RWPE2 (cell line): Measurements from ENCODE around the gene PMPCB.

Experiments used
- ATAC-seq: fragments of 200-7000 bp; cut with Tn5 transposase; 3 replicates; pipeline ENCODE4 v1.9.1; 2021; ENCODE audit warnings: low read depth
- DNase-seq: peaks from one replicate; pipeline ENCODE4 v3.0.0-alpha.2; 2020; ENCODE audit warnings: low spot score
- H3K27ac ChIP-seq: fragments of 450-650 bp; 2 replicates; pipeline ENCODE4 v1.5.1; 2017; ENCODE audit warnings: mild to moderate bottlenecking; ENCODE audit not compliant: poor library complexity, severe bottlenecking
- H3K27me3 ChIP-seq: fragments of 250-450 bp; sonication (Bioruptor Pico); 2 replicates; pipeline ENCODE4 v1.5.1; 2021; ENCODE audit warnings: mild to moderate bottlenecking, moderate library complexity; ENCODE audit not compliant: insufficient read depth, poor library complexity, severe bottlenecking
- H3K36me3 ChIP-seq: fragments of 250-450 bp; sonication (Bioruptor Pico); 2 replicates; pipeline ENCODE4 v1.5.1; 2020; ENCODE audit warnings: low read depth, mild to moderate bottlenecking, moderate library complexity
- H3K4me1 ChIP-seq: fragments of 250-450 bp; sonication (Bioruptor Pico); 2 replicates; pipeline ENCODE4 v1.5.1; 2021; ENCODE audit warnings: mild to moderate bottlenecking, moderate library complexity; ENCODE audit not compliant: insufficient read depth, poor library complexity, severe bottlenecking
- H3K4me3 ChIP-seq: fragments of 250-450 bp; sonication (Bioruptor Pico); 2 replicates; pipeline ENCODE4 v1.5.1; 2021; ENCODE audit warnings: mild to moderate bottlenecking, moderate library complexity; ENCODE audit not compliant: severe bottlenecking
- H3K9me3 ChIP-seq: fragments of 250-450 bp; sonication (Bioruptor Pico); 2 replicates; pipeline ENCODE4 v1.5.1; 2021; ENCODE audit warnings: mild to moderate bottlenecking, moderate library complexity; ENCODE audit not compliant: severe bottlenecking
- CTCF ChIP-seq: fragments of 450-650 bp; IDR thresholded peaks from one replicate; pipeline ENCODE4 v1.5.1; 2017; ENCODE audit warnings: mild to moderate bottlenecking, moderate library complexity; ENCODE audit not compliant: poor library complexity, severe bottlenecking

The PMPCB gene

GRCh38 chr7:103299660-103300059 lies 2.4 kb downstream of the PMPCB start:
- no peak for TF ChIP-seq CTCF
- ATAC-seq = no peak
- H3K4me3 ChIP-seq = no peak overlapping the region
- H3K4me1 ChIP-seq = peaks cover 7% of the 10 kb centered on the region
- no peaks in the 10 kb centered on the region for H3K9me3 ChIP-seq
- DNase-seq = no peak
- peaks cover 63% of the 10 kb centered on the region for H3K36me3 ChIP-seq
- H3K27me3 ChIP-seq = no peaks in the 10 kb centered on the region
- no peak overlapping the region for H3K27ac ChIP-seq

- Histone ChIP-seq H3K36me3 (peaks cover 81% of the 10 kb centered on the region), H3K4me1 (peaks cover 7% of the 10 kb centered on the region), H3K27ac (no peak overlapping the region), H3K27me3 (no peaks in the 10 kb centered on the region), H3K9me3 (no peaks in the 10 kb centered on the region), H3K4me3 (no peak overlapping the region)
- ATAC-seq (no peak), DNase-seq (no peak)
- TF ChIP-seq CTCF = no peak
These were observed 4.2 kb downstream of the PMPCB start for GRCh38 chr7:103301441-103301840.

- TF ChIP-seq CTCF = no peak
- H3K36me3 ChIP-seq = peaks cover 100% of the 10 kb centered on the region
- H3K9me3 ChIP-seq = no peaks in the 10 kb centered on the region
- no peaks in the 10 kb centered on the region for H3K27me3 ChIP-seq
- no peak for DNase-seq
- H3K4me3 ChIP-seq = no peak overlapping the region
- H3K27ac ChIP-seq = no peak overlapping the region
- no peak for ATAC-seq
- no peaks in the 10 kb centered on the region for H3K4me1 ChIP-seq
These were observed 10.4 kb downstream of the PMPCB start for GRCh38 chr7:103307503-103308231.

- peaks cover 100% of the 10 kb centered on the region for H3K36me3 ChIP-seq
- TF ChIP-seq CTCF = no peak
- DNase-seq (no peak), ATAC-seq (no peak)
- H3K9me3 ChIP-seq = no peaks in the 10 kb centered on the region
- no peaks in the 10 kb centered on the region for H3K27me3 ChIP-seq
- no peak overlapping the region for H3K27ac ChIP-seq
- H3K4me3 ChIP-seq = no peak overlapping the region
- H3K4me1 ChIP-seq = no peaks in the 10 kb centered on the region
These were observed 17.6 kb downstream of the PMPCB start for GRCh38 chr7:103314852-103315251.

- DNase-seq (no peak), ATAC-seq (no peak)
- Histone ChIP-seq H3K4me3 (no peak overlapping the region), H3K27ac (no peak overlapping the region), H3K36me3 (peaks cover 98% of the 10 kb centered on the region), H3K9me3 (no peaks in the 10 kb centered on the region), H3K27me3 (no peaks in the 10 kb centered on the region), H3K4me1 (no peaks in the 10 kb centered on the region)
- TF ChIP-seq CTCF = no peak
These were observed 19.2 kb downstream of the PMPCB start for GRCh38 chr7:103316380-103316941.
